Dendritic cell treated with granulocyte-macrophage colony-stimulating factor and Interleukin-4, amounts not matched to agents 40 ng/mL and 50 ng/mL, for 4 days (primary cell): Measurements from ENCODE around the gene PARP15.
A peak's percentile ranks its signal among the peaks of the same experiment; 100 is the strongest.

Experiments used
- H3K27ac Mint-ChIP-seq: one replicate; pipeline ENCODE4 v1.8.0; 2022; ENCODE audit warnings: mild to moderate bottlenecking, mixed read lengths
- H3K27me3 Mint-ChIP-seq: one replicate; pipeline ENCODE4 v1.8.0; 2022; ENCODE audit warnings: mild to moderate bottlenecking, mixed read lengths
- H3K36me3 Mint-ChIP-seq: one replicate; pipeline ENCODE4 v1.8.0; 2022; ENCODE audit warnings: low read depth, mixed read lengths
- H3K4me1 Mint-ChIP-seq: one replicate; pipeline ENCODE4 v1.8.0; 2022; ENCODE audit warnings: low read depth, mixed read lengths
- H3K4me3 Mint-ChIP-seq: one replicate; pipeline ENCODE4 v1.8.0; 2022; ENCODE audit warnings: mild to moderate bottlenecking, moderate library complexity, mixed read lengths
- H3K9me3 Mint-ChIP-seq: one replicate; pipeline ENCODE4 v1.8.0; 2022; ENCODE audit warnings: mixed read lengths
- intact Hi-C: fragments of 100-400 bp; cut with micrococcal nuclease; formaldehyde crosslinking; loops from one replicate; pipeline ENCODE4 v1.15.0; 2022

PARP15 gene

DNA sequence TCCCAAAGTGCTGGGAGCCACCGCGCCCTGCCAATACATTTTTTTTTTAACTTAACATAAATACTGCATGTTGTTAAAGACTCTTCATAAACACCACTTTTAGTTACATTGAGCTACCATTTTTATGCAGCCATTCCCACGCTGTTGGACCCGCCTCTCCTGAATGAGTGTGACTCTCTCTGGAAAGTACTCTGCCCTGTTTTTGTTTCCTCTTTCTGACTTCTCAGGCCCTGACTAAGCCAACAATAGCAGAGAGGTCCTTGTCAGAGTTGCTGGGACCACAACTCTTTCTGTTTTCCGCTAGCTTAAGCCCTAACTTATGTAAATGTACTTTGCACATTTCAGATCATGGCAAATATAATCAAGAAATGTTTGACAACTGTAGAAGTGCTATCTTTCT, 35.2 kb downstream of the PARP15 start:
- no peaks in the 10 kb centered on the region for H3K9me3 Mint-ChIP-seq
- H3K4me1 Mint-ChIP-seq, result peaks cover 14% of the 10 kb centered on the region
- H3K36me3 Mint-ChIP-seq, result no peaks in the 10 kb centered on the region
- H3K4me3 Mint-ChIP-seq, result no peak overlapping the region
- intact Hi-C loops, result no loop called here
- H3K27me3 Mint-ChIP-seq, result no peaks in the 10 kb centered on the region
- H3K27ac Mint-ChIP-seq, result peak overlapping the region; percentile 67

DNA sequence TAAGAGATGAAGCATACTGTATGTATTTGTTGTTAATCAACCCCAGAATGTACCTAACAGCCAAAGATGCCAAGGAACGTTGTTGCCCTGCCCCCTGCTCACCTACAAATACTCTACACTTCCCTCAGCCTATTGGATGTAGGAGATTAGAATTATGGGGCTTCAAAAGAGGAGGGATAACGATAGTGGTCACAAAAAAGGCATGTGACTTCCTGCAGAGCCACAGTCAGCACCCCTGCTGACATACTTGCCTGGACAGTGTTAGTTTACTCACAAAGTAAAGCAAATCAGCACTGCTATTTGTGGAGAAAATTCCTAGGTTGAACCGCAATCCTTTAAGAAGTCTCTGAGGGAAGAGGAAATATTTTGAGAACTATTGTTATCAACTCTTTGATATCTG, 37.9 kb downstream of the PARP15 start:
- Mint-ChIP-seq H3K4me3 (no peak overlapping the region), H3K9me3 (no peaks in the 10 kb centered on the region), H3K36me3 (no peaks in the 10 kb centered on the region), H3K27ac (no peak overlapping the region), H3K4me1 (peaks cover 7% of the 10 kb centered on the region), H3K27me3 (no peaks in the 10 kb centered on the region)
- intact Hi-C loops, result no loop called here

DNA sequence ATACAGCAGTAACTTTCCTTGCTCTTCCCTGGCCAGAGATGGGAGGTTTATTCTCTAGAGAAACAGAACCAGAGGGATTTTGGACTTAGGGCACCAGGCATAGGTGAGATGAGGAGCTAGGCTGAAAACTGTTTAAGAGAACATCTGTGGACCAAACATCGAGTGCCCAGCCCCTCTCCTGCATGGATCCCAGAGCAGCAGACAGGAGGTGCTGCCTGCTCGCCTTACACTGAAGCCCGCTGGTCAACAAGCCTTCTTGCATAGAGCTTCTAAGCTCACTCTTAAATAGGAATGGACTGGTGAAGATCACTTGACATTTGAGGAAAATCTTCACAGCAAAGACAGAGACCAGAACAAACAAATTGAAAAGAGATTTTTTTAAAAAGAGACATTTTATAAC, 41.2 kb downstream of the PARP15 start:
- no peak overlapping the region for H3K4me3 Mint-ChIP-seq
- no peaks in the 10 kb centered on the region for H3K9me3 Mint-ChIP-seq
- no peaks in the 10 kb centered on the region for H3K36me3 Mint-ChIP-seq
- intact Hi-C loops, result no loop called here
- no peak overlapping the region for H3K27ac Mint-ChIP-seq
- no peaks in the 10 kb centered on the region for H3K27me3 Mint-ChIP-seq
- peaks cover 13% of the 10 kb centered on the region for H3K4me1 Mint-ChIP-seq

DNA sequence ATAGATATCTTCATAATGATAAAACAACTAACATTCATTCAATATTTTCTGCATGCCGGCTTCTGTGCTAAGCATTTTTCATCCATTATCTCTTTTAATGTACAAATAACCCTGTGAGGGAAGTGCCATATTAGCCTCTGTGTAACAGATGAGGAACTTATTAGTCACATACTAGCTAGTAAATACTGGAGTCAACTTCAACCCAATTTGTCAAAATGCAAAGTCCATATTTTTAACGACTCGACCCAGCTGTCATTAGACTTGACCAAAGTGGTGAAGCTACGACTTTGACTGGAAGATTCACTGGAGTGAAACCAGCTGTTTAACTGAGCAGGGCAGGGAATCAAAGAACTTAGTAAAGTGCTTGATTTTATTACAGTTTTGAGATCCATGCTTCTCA, 41.6 kb downstream of the PARP15 start:
- Mint-ChIP-seq H3K9me3 (no peaks in the 10 kb centered on the region), H3K27me3 (no peaks in the 10 kb centered on the region), H3K36me3 (no peaks in the 10 kb centered on the region), H3K4me1 (peaks cover 14% of the 10 kb centered on the region), H3K4me3 (no peak overlapping the region), H3K27ac (no peak overlapping the region)
- intact Hi-C loops, result no loop called here

DNA sequence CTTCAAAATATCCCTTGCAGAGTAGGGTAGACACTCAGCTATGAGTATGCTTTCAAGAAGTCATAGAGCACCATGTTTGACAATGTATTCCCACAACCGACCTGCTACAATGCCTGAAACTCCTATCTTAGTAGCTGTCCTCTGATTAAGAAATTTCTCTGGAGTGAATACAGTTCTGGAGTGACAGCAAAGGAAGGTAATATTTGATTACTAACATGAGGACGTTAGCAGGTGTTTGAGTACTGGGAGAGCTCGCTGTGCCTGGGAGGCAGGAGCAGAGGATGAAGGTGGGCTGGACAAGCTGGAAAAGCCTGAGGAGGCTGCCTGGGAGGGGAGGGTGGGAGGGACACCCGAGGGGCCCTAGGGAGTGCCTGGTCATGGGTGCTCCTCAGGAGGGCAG, 42.9 kb downstream of the PARP15 start:
- no peak overlapping the region for H3K4me3 Mint-ChIP-seq
- H3K4me1 Mint-ChIP-seq, result peaks cover 14% of the 10 kb centered on the region
- no peak overlapping the region for H3K27ac Mint-ChIP-seq
- no peaks in the 10 kb centered on the region for H3K9me3 Mint-ChIP-seq
- H3K27me3 Mint-ChIP-seq, result no peaks in the 10 kb centered on the region
- no peaks in the 10 kb centered on the region for H3K36me3 Mint-ChIP-seq
- intact Hi-C loops, result no loop called here

DNA sequence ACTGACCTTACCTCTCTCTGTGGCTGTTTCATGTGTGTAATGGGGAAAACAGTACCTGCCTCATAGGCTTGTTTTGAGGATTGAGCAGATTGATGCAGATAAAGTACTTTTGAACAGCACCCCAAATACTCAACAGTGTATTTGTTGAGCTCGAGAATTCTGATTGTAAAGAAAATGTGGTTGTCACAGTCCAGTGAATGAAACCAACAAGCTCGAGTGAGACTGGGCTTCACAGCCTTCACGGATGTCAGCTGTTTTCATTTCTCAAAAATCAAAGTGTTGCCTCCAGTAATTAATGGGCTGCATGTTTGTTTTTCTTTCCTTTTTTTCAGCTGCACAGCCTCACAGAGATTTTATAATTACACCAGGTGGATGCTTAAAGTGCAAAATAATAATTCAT, 43.7 kb downstream of the PARP15 start:
- Mint-ChIP-seq H3K36me3 (no peaks in the 10 kb centered on the region), H3K4me1 (peaks cover 14% of the 10 kb centered on the region), H3K27ac (no peak overlapping the region), H3K27me3 (no peaks in the 10 kb centered on the region), H3K9me3 (no peaks in the 10 kb centered on the region), H3K4me3 (no peak overlapping the region)
- intact Hi-C loops, result no loop called here

DNA sequence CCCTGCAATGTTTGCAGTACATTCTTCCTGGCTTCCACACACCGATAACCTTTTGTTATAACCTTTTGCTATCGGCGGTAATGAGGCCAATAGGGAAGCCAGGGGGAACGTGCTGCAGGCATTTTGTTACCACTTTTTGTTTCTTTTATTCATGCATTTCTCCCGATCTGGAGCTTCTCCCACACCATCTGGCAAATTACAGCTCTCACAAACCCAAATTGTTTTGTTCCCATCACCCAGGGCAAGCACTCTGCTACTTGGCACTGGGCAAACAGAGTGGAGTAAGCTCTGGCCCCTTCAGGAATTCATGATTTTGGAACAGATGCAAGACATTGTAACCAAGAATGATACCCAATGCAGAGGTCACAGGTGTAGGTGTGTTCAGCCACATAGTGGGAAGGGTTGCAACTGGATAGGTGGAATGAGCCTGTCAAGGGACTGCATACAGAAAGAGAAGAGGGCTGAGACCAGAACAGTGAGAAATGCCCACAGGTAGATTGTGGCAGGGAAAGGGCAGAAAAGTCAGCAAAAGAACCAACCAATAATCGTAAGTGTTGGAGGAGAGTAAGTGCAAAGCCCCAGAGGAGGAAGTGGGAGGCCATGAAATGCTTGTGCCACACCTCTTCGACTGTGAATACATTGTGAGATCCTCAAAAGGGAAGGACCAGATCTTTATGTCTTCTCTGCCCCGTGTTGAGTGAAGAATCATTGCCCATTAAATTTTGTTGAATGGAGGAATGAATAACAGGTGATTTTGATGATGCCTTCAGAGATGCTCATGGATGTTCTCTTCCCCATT, 45.8 kb downstream of the PARP15 start:
- no peaks in the 10 kb centered on the region for H3K9me3 Mint-ChIP-seq
- no peak overlapping the region for H3K4me3 Mint-ChIP-seq
- intact Hi-C loops, result no loop called here
- H3K27ac Mint-ChIP-seq, result no peak overlapping the region
- H3K4me1 Mint-ChIP-seq, result peaks cover 14% of the 10 kb centered on the region
- no peaks in the 10 kb centered on the region for H3K36me3 Mint-ChIP-seq
- no peaks in the 10 kb centered on the region for H3K27me3 Mint-ChIP-seq

DNA sequence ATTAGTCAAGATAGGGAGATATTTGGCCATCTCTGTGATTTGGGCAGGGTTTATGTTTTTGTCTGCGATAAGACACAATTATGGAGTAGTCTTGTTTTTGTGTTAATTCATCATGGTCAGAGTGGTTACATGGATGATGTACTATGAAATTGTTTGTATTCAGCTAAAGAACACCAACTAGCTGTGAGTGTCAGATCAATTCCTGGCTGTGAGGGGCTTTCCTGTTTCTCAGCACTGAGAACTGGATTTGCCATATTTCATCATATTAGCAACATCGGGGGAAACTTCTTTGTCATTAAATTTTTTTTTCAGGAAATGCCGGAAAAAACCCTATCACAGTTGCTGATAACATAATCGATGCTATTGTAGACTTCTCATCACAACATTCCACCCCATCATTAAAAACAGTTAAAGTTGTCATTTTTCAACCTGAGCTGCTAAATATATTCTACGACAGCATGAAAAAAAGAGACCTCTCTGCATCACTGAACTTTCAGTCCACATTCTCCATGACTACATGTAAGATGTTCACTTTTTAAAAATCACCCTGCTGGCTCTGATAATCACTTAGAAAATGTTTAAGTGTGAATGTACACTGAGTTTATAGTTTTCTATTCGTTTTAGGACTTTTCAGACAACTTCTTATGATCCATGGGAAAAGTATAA, 49.2 kb downstream of the PARP15 start:
- no peaks in the 10 kb centered on the region for H3K9me3 Mint-ChIP-seq
- no peak overlapping the region for H3K4me3 Mint-ChIP-seq
- H3K27me3 Mint-ChIP-seq, result no peaks in the 10 kb centered on the region
- intact Hi-C loops, result no loop called here
- no peak overlapping the region for H3K27ac Mint-ChIP-seq
- peaks cover 14% of the 10 kb centered on the region for H3K4me1 Mint-ChIP-seq
- no peaks in the 10 kb centered on the region for H3K36me3 Mint-ChIP-seq

DNA sequence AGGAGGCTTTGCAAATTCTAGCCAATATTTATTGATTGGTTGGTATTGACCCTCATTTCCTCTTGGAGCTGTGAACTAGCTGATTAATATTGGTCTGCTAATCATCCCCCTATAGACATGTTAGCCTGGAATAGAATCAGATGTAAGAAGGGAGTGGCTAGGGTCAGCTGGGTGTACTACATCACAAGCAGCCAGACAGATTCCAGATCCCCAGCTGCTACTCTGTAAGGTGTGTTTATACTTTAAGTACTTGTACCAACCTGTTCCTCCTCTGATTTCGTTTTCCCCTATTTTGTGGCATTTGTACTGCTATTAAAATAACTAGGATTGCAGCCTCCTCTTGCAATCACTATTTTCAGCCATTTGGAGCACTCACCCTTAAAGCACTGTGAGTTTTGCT, 49.9 kb downstream of the PARP15 start:
- intact Hi-C loops, result no loop called here
- Mint-ChIP-seq H3K4me1 (peaks cover 10% of the 10 kb centered on the region), H3K36me3 (no peaks in the 10 kb centered on the region), H3K9me3 (no peaks in the 10 kb centered on the region), H3K27ac (no peak overlapping the region), H3K4me3 (no peak overlapping the region), H3K27me3 (no peaks in the 10 kb centered on the region)

DNA sequence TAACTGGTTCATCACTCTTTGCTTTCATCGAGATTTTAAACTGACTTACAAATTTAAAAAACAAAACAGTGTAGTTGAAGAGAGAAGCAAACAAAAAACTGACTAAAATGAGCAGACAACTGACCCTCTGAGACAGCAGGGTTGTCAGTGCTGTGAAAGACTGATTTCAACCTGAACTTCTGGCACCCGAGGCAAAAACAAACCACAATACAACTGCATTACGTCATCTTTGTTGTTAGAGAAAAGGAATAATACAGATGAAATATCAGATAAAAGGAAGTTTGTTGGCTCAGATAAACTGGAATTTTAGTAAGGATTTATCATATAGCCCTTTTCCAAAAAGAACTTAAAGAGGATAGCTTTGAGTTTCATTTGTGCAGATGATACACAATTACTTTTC, 51.1 kb downstream of the PARP15 start:
- peaks cover under 1% of the 10 kb centered on the region for H3K4me1 Mint-ChIP-seq
- intact Hi-C loops, result no loop called here
- H3K27me3 Mint-ChIP-seq, result no peaks in the 10 kb centered on the region
- no peaks in the 10 kb centered on the region for H3K36me3 Mint-ChIP-seq
- no peak overlapping the region for H3K4me3 Mint-ChIP-seq
- H3K9me3 Mint-ChIP-seq, result no peaks in the 10 kb centered on the region
- H3K27ac Mint-ChIP-seq, result no peak overlapping the region

DNA sequence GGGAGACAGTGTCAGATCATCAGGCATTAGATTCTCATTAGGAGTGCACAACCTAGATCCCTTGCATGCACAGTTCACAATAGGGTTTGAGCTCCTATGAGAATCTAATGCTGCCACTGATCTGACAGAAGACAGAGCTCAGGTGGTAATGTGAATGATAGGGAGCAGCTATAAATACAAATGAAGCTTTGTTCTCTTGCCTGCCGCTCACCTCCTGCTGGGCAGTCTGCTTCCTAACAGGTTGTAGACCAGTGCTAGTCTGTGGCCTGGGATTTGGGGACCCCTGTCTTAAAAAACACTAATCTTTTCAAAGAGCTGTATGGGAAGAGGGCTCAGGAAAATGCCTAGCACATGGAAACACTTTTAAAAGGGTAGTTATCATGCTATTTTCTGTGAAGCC, 52.3 kb downstream of the PARP15 start:
- intact Hi-C loops, result no loop called here
- no peak overlapping the region for H3K4me3 Mint-ChIP-seq
- H3K36me3 Mint-ChIP-seq, result no peaks in the 10 kb centered on the region
- no peaks in the 10 kb centered on the region for H3K27me3 Mint-ChIP-seq
- no peaks in the 10 kb centered on the region for H3K9me3 Mint-ChIP-seq
- H3K4me1 Mint-ChIP-seq, result peaks cover 5% of the 10 kb centered on the region
- no peak overlapping the region for H3K27ac Mint-ChIP-seq

DNA sequence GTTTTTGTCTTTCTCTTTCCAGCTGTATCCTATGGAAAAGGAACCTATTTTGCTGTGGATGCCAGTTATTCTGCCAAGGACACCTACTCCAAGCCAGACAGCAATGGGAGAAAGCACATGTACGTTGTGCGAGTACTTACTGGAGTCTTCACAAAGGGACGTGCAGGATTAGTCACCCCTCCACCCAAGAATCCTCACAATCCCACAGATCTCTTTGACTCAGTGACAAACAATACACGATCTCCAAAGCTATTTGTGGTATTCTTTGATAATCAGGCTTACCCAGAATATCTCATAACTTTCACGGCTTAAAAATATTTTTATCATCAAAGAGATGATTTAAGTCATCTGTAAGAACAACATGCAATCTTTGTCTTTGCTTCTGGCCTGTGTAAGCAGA, 58.3 kb downstream of the PARP15 start:
- no peaks in the 10 kb centered on the region for H3K36me3 Mint-ChIP-seq

DNA sequence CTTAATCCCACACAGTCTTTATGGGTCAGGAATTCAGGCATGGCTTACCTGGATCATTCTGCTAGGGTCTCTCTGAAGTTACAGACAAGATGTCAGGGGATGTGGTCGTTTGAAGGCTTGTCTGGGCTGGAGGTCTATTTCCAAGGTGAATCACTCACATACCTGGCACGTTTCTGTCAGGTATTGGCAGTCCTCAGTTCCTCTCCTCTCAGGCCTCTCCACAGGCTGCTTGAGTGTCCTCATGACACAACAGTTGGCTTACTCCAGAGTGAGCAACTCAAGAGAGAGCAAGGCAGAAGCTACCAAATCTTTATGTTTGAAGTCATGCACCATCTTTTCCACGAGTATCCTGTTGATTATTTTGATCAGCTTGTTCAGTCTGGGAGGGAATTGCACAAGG, 59.2 kb downstream of the PARP15 start:
- intact Hi-C loops, result no loop called here
- no peak overlapping the region for H3K27ac Mint-ChIP-seq
- H3K27me3 Mint-ChIP-seq, result no peaks in the 10 kb centered on the region
- no peaks in the 10 kb centered on the region for H3K9me3 Mint-ChIP-seq
- H3K36me3 Mint-ChIP-seq, result no peaks in the 10 kb centered on the region
- H3K4me1 Mint-ChIP-seq, result peaks cover 5% of the 10 kb centered on the region
- H3K4me3 Mint-ChIP-seq, result no peak overlapping the region

More for the DNA sequence above, 58.3 kb downstream of the PARP15 start:
- Mint-ChIP-seq H3K4me3 (no peak overlapping the region), H3K27me3 (no peaks in the 10 kb centered on the region), H3K9me3 (no peaks in the 10 kb centered on the region), H3K27ac (no peak overlapping the region), H3K4me1 (peaks cover 5% of the 10 kb centered on the region)
- intact Hi-C loops, result no loop called here

DNA sequence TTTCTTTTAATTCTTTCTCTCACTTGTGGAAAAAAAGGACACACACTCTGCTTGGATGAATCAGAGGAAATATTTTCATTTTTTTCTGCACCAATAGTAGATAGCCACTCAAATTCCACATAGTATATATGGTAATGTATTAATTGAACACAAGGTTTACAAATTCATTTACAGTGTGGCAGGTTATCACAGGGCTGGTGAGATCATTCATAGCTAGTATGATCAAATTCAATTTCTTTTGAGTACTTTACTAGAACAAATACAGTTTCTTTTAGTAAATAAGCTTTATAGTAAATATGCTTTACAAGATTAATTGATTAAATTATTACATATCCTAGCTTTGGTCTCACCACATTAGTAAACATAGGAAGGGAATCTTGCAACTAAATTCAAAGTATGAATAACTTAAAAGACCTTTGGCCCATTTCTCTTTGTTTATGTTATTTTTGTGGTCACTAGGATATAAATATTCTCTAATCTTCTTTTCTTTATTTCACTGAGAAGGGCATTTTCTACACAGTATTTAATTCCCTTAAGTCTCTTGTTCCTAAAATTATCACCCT, 63.1 kb downstream of the PARP15 start:
- H3K27me3 Mint-ChIP-seq, result no peaks in the 10 kb centered on the region
- H3K36me3 Mint-ChIP-seq, result no peaks in the 10 kb centered on the region
- H3K9me3 Mint-ChIP-seq, result no peaks in the 10 kb centered on the region
- peaks cover 6% of the 10 kb centered on the region for H3K4me1 Mint-ChIP-seq
- no peak overlapping the region for H3K4me3 Mint-ChIP-seq
- H3K27ac Mint-ChIP-seq, result no peak overlapping the region
- intact Hi-C loops, result no loop called here
